Neural progenitor cell (in vitro differentiated cells): ENCODE measurements around the gene ADCY3. TPM values are rescaled to one million over a fixed set of nuclear protein-coding genes. Genes with fewer than 3 reads are reported as not detected.
A peak's percentile ranks its signal among the peaks of the same experiment; 100 is the strongest.

Source experiments
- DNase-seq: peaks from one replicate; pipeline ENCODE4 v3.0.0-alpha.2; 2016; ENCODE audit warnings: low spot score
- H2AFZ ChIP-seq: fragments of 200-600 bp; sonication (generic); replicated peaks from 2 replicates; pipeline ENCODE4 v1.6.1; 2016; ENCODE audit warnings: antibody characterized with exemption
- H3F3A ChIP-seq: fragments of 200-600 bp; sonication (generic); 2 replicates; pipeline ENCODE4 v1.6.1; 2016; ENCODE audit warnings: antibody characterized with exemption, low read depth
- H3K27ac ChIP-seq: fragments of 200-600 bp; sonication (generic); 2 replicates; pipeline ENCODE4 v1.5.1; 2016; ENCODE audit warnings: mild to moderate bottlenecking
- H3K27me3 ChIP-seq: fragments of 200-600 bp; sonication (generic); 2 replicates; pipeline ENCODE4 v1.6.1; 2016; ENCODE audit warnings: mild to moderate bottlenecking, moderate library complexity
- H3K36me3 ChIP-seq: fragments of 200-600 bp; sonication (generic); 2 replicates; pipeline ENCODE4 v1.5.1; 2016
- H3K4me1 ChIP-seq: fragments of 200-600 bp; sonication (generic); 2 replicates; pipeline ENCODE4 v1.6.1; 2016; ENCODE audit warnings: mixed run types
- H3K4me2 ChIP-seq: fragments of 200-600 bp; sonication (generic); 2 replicates; pipeline ENCODE4 v1.6.1; 2016
- H3K4me3 ChIP-seq: fragments of 200-600 bp; sonication (generic); 2 replicates; pipeline ENCODE4 v1.5.1; 2016
- H3K79me2 ChIP-seq: fragments of 200-600 bp; sonication (generic); 2 replicates; pipeline ENCODE4 v1.6.1; 2016; ENCODE audit warnings: low read depth
- H3K9ac ChIP-seq: fragments of 200-600 bp; sonication (generic); 2 replicates; pipeline ENCODE4 v1.6.1; 2016
- H3K9me3 ChIP-seq: fragments of 200-600 bp; sonication (generic); 2 replicates; pipeline ENCODE4 v1.5.1; 2016; ENCODE audit warnings: low read depth
- H4K20me1 ChIP-seq: fragments of 200-600 bp; sonication (generic); 2 replicates; pipeline ENCODE4 v1.6.1; 2016; ENCODE audit warnings: low read depth
- H3K27ac Mint-ChIP-seq: 3 replicates; pipeline ENCODE4 v1.8.0; 2021; ENCODE audit warnings: mixed read lengths
- H3K27me3 Mint-ChIP-seq: 2 replicates; pipeline ENCODE4 v1.8.0; 2022; ENCODE audit warnings: low read depth, mild to moderate bottlenecking, inconsistent platforms, moderate library complexity, mixed read lengths; ENCODE audit not compliant: insufficient read depth
- H3K36me3 Mint-ChIP-seq: 3 replicates; pipeline ENCODE4 v1.8.0; 2021; ENCODE audit warnings: mixed read lengths
- H3K4me1 Mint-ChIP-seq: 3 replicates; pipeline ENCODE4 v1.8.0; 2021; ENCODE audit warnings: mixed read lengths
- H3K4me3 Mint-ChIP-seq: 3 replicates; pipeline ENCODE4 v1.8.0; 2021; ENCODE audit warnings: mild to moderate bottlenecking, moderate library complexity, mixed read lengths
- H3K9me3 Mint-ChIP-seq: 3 replicates; pipeline ENCODE4 v1.8.0; 2020; ENCODE audit warnings: mixed read lengths
- EZH2 ChIP-seq: fragments of 200-600 bp; sonication (generic); IDR thresholded peaks from 2 replicates; pipeline ENCODE4 v1.6.1; 2017; ENCODE audit warnings: antibody characterized with exemption, mild to moderate bottlenecking, moderate library complexity
- EZH2phosphoT487 ChIP-seq: fragments of 200-600 bp; sonication (generic); IDR thresholded peaks from 2 replicates; pipeline ENCODE4 v1.6.1; 2017; ENCODE audit warnings: antibody characterized with exemption
- total RNA-seq: library from RNA; depleted of rRNA; stranded (reverse); fragments of >200 nt; gene quantifications from 2 replicates; pipeline ENCODE4 v1.2.3, GENCODE V29; 2015; ENCODE audit warnings: low replicate concordance
- TF ChIP-seq, protein P1 (sequence below): fragments of 200-600 bp; sonication (generic); IDR thresholded peaks from 2 replicates; pipeline ENCODE4 v1.5.1; 2017; ENCODE audit warnings: antibody characterized with exemption, mild to moderate bottlenecking

ADCY3 gene
- total RNA-seq, 1 donor from 2014 or later: 25.3 TPM

DNA sequence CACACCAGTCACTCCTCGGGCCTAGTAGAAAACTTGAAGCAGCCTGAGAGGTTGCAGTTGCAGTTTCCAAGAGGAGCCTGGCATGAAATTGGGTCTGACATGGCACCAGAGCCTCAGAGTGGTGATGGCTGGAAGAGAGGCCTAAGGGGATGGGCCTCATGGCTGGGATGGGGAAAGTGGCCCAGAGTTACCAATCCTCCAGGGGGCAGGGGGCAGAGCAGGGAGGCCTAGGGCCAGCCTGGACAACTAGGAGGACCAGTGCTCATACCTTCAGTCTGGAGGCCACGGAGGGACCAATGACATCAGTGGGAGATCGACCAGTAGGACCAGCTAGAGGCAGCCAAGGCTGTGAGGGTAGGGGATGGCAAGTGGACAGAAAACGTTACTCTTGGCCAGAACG is 15.1 kb upstream of the ADCY3 start:
- Histone ChIP-seq H2AFZ (no peak overlapping the region), H3K27ac (no peak overlapping the region), H3K9ac (no peak overlapping the region), H3K4me1 (peaks cover 3% of the 10 kb centered on the region), H3K9me3 (no peaks in the 10 kb centered on the region), H3K36me3 (no peaks in the 10 kb centered on the region), H3K79me2 (no peaks in the 10 kb centered on the region), H3K27me3 (no peaks in the 10 kb centered on the region), H3K4me2 (no peak overlapping the region), H4K20me1 (no peaks in the 10 kb centered on the region), H3K4me3 (no peak overlapping the region), H3F3A (no peaks in the 10 kb centered on the region)
- Mint-ChIP-seq H3K4me1 (peaks cover 8% of the 10 kb centered on the region), H3K27me3 (peaks cover 4% of the 10 kb centered on the region), H3K4me3 (no peak overlapping the region), H3K36me3 (no peaks in the 10 kb centered on the region), H3K27ac (no peak overlapping the region), H3K9me3 (no peaks in the 10 kb centered on the region)
- DNase-seq: no peak
- TF ChIP-seq, protein P1, sequence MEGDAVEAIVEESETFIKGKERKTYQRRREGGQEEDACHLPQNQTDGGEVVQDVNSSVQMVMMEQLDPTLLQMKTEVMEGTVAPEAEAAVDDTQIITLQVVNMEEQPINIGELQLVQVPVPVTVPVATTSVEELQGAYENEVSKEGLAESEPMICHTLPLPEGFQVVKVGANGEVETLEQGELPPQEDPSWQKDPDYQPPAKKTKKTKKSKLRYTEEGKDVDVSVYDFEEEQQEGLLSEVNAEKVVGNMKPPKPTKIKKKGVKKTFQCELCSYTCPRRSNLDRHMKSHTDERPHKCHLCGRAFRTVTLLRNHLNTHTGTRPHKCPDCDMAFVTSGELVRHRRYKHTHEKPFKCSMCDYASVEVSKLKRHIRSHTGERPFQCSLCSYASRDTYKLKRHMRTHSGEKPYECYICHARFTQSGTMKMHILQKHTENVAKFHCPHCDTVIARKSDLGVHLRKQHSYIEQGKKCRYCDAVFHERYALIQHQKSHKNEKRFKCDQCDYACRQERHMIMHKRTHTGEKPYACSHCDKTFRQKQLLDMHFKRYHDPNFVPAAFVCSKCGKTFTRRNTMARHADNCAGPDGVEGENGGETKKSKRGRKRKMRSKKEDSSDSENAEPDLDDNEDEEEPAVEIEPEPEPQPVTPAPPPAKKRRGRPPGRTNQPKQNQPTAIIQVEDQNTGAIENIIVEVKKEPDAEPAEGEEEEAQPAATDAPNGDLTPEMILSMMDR: no peak
- TF ChIP-seq EZH2: no peak
- no peak for TF ChIP-seq EZH2phosphoT487

DNA sequence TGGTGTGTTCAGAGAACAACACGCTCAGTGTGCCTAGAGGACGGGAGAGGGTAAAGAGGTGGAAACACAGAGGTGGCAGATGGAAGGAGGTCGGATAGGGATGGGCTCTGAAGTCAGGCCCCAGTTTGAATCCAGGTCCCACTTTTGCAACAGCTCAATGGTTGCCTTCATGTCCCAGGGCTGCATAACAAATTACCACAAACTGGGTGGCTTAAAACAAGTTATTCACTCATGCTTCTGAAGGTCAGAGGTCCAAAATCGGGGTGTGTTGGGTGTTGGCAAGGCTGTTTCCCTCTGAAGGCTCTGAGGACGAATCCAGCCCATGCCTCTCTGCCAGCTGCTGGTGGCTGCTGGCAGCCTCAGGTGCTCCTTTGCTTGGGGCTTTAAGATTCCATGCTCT is 12.7 kb upstream of the ADCY3 start:
- TF ChIP-seq, protein P1: no peak

DNA sequence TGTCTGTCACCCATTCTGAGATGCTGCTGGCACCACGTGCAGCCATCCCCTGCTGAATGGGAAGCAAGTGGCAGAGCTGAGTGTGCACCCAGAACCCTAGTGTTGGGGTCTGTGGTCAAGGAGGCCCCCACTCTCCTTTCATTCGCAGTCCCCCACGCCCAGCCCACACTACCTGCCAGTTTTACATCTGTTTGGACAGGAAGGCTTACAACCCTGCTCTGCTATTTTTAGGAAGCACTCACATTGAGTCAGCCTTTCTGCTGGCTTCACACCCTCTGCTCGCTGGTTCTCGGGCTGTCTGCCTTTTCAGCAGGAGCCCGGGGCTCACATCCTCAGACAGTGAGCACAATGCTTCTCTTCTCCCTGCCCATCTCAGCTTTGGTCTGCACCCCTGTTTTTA is 10.7 kb upstream of the ADCY3 start:
- TF ChIP-seq EZH2 (no peak), EZH2phosphoT487 (no peak)
- TF ChIP-seq, protein P1: no peak
- Histone ChIP-seq H3K79me2 (no peaks in the 10 kb centered on the region), H3K27me3 (no peaks in the 10 kb centered on the region), H3K4me2 (no peak overlapping the region), H2AFZ (peak overlapping the region; percentile 68), H3F3A (peaks cover 11% of the 10 kb centered on the region), H3K9me3 (no peaks in the 10 kb centered on the region), H3K27ac (no peak overlapping the region), H3K36me3 (no peaks in the 10 kb centered on the region), H4K20me1 (no peaks in the 10 kb centered on the region), H3K4me1 (peaks cover 12% of the 10 kb centered on the region), H3K4me3 (no peak overlapping the region), H3K9ac (no peak overlapping the region)
- Mint-ChIP-seq H3K27ac (peak overlapping the region; percentile 16), H3K36me3 (no peaks in the 10 kb centered on the region), H3K9me3 (no peaks in the 10 kb centered on the region), H3K4me3 (no peak overlapping the region), H3K4me1 (peaks cover 26% of the 10 kb centered on the region), H3K27me3 (peaks cover 4% of the 10 kb centered on the region)
- no peak for DNase-seq

More for the DNA sequence above, 12.7 kb upstream of the ADCY3 start:
- Histone ChIP-seq H3K36me3 (no peaks in the 10 kb centered on the region), H3K4me1 (peaks cover 3% of the 10 kb centered on the region), H2AFZ (no peak overlapping the region), H3K4me2 (no peak overlapping the region), H3K9me3 (no peaks in the 10 kb centered on the region), H3K27me3 (no peaks in the 10 kb centered on the region), H3K27ac (no peak overlapping the region), H4K20me1 (no peaks in the 10 kb centered on the region), H3K79me2 (no peaks in the 10 kb centered on the region), H3K4me3 (no peak overlapping the region), H3K9ac (no peak overlapping the region), H3F3A (peaks cover 1% of the 10 kb centered on the region)
- no peak overlapping the region for H3K27ac Mint-ChIP-seq
- peaks cover 16% of the 10 kb centered on the region for H3K4me1 Mint-ChIP-seq
- peaks cover 4% of the 10 kb centered on the region for H3K27me3 Mint-ChIP-seq
- H3K36me3 Mint-ChIP-seq: no peaks in the 10 kb centered on the region
- no peak for DNase-seq
- no peaks in the 10 kb centered on the region for H3K9me3 Mint-ChIP-seq
- no peak overlapping the region for H3K4me3 Mint-ChIP-seq
